Measurements from ENCODE around the gene BCAR1. TPM values are rescaled to one million over a fixed set of nuclear protein-coding genes. Genes with fewer than 3 reads are reported as not detected.

BCAR1 gene
- total RNA-seq = 0.44 and 0.59 TPM in 2 replicates

- intact Hi-C loops (cut with micrococcal nuclease) = no loop called here
- H3K27me3 Mint-ChIP-seq (ENCODE audit: low read depth) = peaks cover 56% of the 10 kb centered on the region
- no peak for DNase-seq (ENCODE audit: low spot score)
- no peaks in the 10 kb centered on the region for H3K4me1 Mint-ChIP-seq (ENCODE audit: low read depth)
- no peak within 1 kb of the TSS for H3K27ac Mint-ChIP-seq
- H3K36me3 Mint-ChIP-seq (ENCODE audit: low read depth) = no peaks in the 10 kb centered on the region
- no peak within 1 kb of the TSS for H3K4me3 Mint-ChIP-seq (ENCODE audit: low read depth)
- no peaks in the 10 kb centered on the region for H3K9me3 Mint-ChIP-seq
Observed at GRCh38 chr16:75251280-75252048, at the start of gene BCAR1. Gene BCAR1 (minus strand): TSS chr16:75251624. CDS start chr16:75251482, 142 bp downstream.

DNA sequence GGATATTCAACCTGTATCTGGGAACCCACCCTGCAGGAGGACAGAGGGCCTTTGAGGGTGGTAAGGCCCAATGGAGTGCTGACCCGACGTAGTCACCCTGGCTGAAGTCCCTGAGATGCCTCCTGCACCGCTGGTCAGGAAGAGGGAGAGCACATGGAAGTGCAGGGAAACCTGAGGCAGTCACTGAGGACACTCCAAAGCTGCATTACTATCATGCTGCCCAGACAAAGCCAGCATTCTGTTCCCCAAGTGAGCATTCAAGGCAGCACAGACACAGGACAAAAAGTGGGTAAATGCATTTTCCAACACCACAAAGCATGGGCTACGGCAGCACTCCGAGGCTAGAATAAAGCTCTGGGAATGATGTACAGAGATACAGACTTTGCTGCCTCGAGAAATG is 46.8 kb upstream of the BCAR1 start:
- Mint-ChIP-seq H3K9me3 (no peaks in the 10 kb centered on the region), H3K27me3 (ENCODE audit: low read depth) (no peaks in the 10 kb centered on the region), H3K36me3 (ENCODE audit: low read depth) (peaks cover 53% of the 10 kb centered on the region), H3K4me3 (ENCODE audit: low read depth) (no peak overlapping the region), H3K4me1 (ENCODE audit: low read depth) (no peaks in the 10 kb centered on the region), H3K27ac (no peak overlapping the region)
- intact Hi-C loops (cut with micrococcal nuclease) = no loop called here
- DNase-seq (ENCODE audit: low spot score) = no peak

- Mint-ChIP-seq H3K27ac (no peak overlapping the region), H3K36me3 (ENCODE audit: low read depth) (peaks cover 59% of the 10 kb centered on the region), H3K27me3 (ENCODE audit: low read depth) (no peaks in the 10 kb centered on the region), H3K4me1 (ENCODE audit: low read depth) (no peaks in the 10 kb centered on the region), H3K9me3 (no peaks in the 10 kb centered on the region), H3K4me3 (ENCODE audit: low read depth) (no peak overlapping the region)
- DNase-seq (ENCODE audit: low spot score) = no peak
- intact Hi-C loops (cut with micrococcal nuclease) = no loop called here
Observed at GRCh38 chr16:75296606-75297005, 45.2 kb upstream of the BCAR1 start.

DNA sequence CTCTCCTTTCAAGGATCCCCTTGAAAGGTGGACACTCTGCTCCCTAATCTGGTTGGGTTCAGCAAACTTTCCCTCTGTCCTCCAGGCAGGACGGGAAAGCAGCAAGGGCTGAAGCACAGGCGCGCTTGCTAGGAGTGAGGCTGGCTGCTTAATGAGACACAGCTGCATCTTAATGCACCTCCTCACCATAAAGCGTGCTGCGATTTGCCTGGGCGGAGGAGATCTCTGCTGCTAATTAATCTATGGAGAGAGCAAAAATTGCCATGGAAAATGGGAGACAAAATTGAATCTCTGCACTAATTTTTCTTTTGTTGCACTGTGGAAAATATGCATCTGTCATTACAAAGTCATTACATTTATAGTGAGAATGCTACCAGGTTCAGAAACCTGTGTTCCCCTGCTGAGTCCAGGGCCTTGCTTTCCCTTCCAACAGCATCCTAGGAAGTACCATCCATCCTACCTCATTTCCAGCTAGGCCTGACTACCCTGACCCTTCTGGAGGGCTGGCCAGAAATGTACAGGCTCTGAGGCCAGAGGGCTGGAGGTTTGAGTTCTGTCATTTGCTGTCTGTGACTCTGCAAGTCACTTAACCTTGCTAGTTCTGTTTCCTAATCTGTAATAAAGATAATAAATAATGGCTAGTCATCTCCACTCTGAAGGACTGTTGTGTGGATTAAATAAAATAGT is 43.5 kb upstream of the BCAR1 start:
- Mint-ChIP-seq H3K9me3 (no peaks in the 10 kb centered on the region), H3K27me3 (ENCODE audit: low read depth) (peaks cover 5% of the 10 kb centered on the region), H3K4me1 (ENCODE audit: low read depth) (no peaks in the 10 kb centered on the region), H3K36me3 (ENCODE audit: low read depth) (peaks cover 51% of the 10 kb centered on the region), H3K4me3 (ENCODE audit: low read depth) (no peak overlapping the region), H3K27ac (no peak overlapping the region)
- intact Hi-C loops (cut with micrococcal nuclease) = no loop called here
- no peak for DNase-seq (ENCODE audit: low spot score)

- peaks cover 5% of the 10 kb centered on the region for H3K27me3 Mint-ChIP-seq (ENCODE audit: low read depth)
- peaks cover 3% of the 10 kb centered on the region for H3K4me1 Mint-ChIP-seq (ENCODE audit: low read depth)
- H3K4me3 Mint-ChIP-seq (ENCODE audit: low read depth) = no peak overlapping the region
- intact Hi-C loops (cut with micrococcal nuclease) = no loop called here
- peaks cover 46% of the 10 kb centered on the region for H3K36me3 Mint-ChIP-seq (ENCODE audit: low read depth)
- no peak for DNase-seq (ENCODE audit: low spot score)
- H3K27ac Mint-ChIP-seq = no peak overlapping the region
- H3K9me3 Mint-ChIP-seq = no peaks in the 10 kb centered on the region
Observed at GRCh38 chr16:75293772-75294171, 42.3 kb upstream of the BCAR1 start.

DNA sequence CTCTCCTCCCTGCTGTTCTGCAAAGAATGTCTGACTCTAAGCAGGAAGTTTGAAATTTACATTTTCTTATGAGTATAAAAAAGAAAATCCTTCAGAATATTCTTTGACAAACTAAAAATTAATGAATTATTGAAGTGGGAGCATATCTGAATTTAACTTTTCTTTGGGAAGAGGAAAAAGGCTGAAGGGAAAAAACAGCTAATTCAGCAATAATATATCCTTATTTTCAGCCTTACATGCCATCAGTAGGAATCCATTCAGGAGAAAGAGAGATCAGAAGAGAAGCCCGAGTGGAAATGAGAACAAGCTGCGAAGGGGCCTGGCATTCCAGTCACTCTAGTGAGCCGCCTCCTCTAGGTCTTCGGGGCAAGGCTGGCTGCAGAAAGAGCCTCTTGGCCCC is 41.7 kb upstream of the BCAR1 start:
- intact Hi-C loops (cut with micrococcal nuclease) = no loop called here
- Mint-ChIP-seq H3K27ac (no peak overlapping the region), H3K27me3 (ENCODE audit: low read depth) (peaks cover 8% of the 10 kb centered on the region), H3K9me3 (no peaks in the 10 kb centered on the region), H3K4me1 (ENCODE audit: low read depth) (peaks cover 9% of the 10 kb centered on the region), H3K4me3 (ENCODE audit: low read depth) (no peak overlapping the region), H3K36me3 (ENCODE audit: low read depth) (peaks cover 50% of the 10 kb centered on the region)
- DNase-seq (ENCODE audit: low spot score) = no peak

GRCh38 chr16:75292691-75293090 is 41.3 kb upstream of the BCAR1 start:
- Mint-ChIP-seq H3K36me3 (ENCODE audit: low read depth) (peaks cover 46% of the 10 kb centered on the region), H3K9me3 (no peaks in the 10 kb centered on the region), H3K27me3 (ENCODE audit: low read depth) (peaks cover 8% of the 10 kb centered on the region), H3K4me3 (ENCODE audit: low read depth) (no peak overlapping the region), H3K4me1 (ENCODE audit: low read depth) (peaks cover 10% of the 10 kb centered on the region), H3K27ac (no peak overlapping the region)
- intact Hi-C loops (cut with micrococcal nuclease) = no loop called here
- DNase-seq (ENCODE audit: low spot score) = no peak

DNA sequence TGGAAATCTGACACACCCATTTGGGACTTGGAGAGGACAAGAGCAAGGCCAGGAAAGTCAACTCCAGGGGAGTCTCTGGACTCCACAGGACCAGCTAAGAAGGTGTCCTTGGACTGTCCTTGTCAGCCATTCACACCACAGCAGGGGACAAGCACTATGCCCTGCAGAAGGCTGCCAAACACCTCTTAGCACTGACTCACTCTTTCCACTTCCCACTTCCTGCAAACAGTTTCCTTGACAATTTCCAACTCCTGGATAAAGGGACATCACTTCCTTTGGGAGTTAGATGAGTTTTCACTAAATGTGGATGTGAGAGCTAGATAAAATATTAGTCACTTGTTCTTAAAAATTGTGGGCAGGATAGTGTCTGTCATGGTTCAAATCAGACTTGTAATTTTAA is 37.8 kb upstream of the BCAR1 start:
- H3K4me3 Mint-ChIP-seq (ENCODE audit: low read depth) = no peak overlapping the region
- H3K4me1 Mint-ChIP-seq (ENCODE audit: low read depth) = peaks cover 10% of the 10 kb centered on the region
- H3K9me3 Mint-ChIP-seq = no peaks in the 10 kb centered on the region
- DNase-seq (ENCODE audit: low spot score) = no peak
- H3K27ac Mint-ChIP-seq = no peak overlapping the region
- H3K27me3 Mint-ChIP-seq (ENCODE audit: low read depth) = peaks cover 12% of the 10 kb centered on the region
- intact Hi-C loops (cut with micrococcal nuclease) = no loop called here
- H3K36me3 Mint-ChIP-seq (ENCODE audit: low read depth) = peaks cover 37% of the 10 kb centered on the region

- Mint-ChIP-seq H3K4me3 (ENCODE audit: low read depth) (no peak overlapping the region), H3K36me3 (ENCODE audit: low read depth) (peaks cover 33% of the 10 kb centered on the region), H3K27ac (peak overlapping the region; percentile 13), H3K9me3 (no peaks in the 10 kb centered on the region), H3K4me1 (ENCODE audit: low read depth) (peaks cover 10% of the 10 kb centered on the region), H3K27me3 (ENCODE audit: low read depth) (peaks cover 14% of the 10 kb centered on the region)
- DNase-seq (ENCODE audit: low spot score) = peak; percentile 57
- intact Hi-C loops (cut with micrococcal nuclease) = no loop called here
Observed at GRCh38 chr16:75288596-75289120, 37.2 kb upstream of the BCAR1 start.

GRCh38 chr16:75288181-75288580 is 36.8 kb upstream of the BCAR1 start:
- Mint-ChIP-seq H3K27ac (no peak overlapping the region), H3K27me3 (ENCODE audit: low read depth) (peaks cover 14% of the 10 kb centered on the region), H3K4me3 (ENCODE audit: low read depth) (no peak overlapping the region), H3K36me3 (ENCODE audit: low read depth) (peaks cover 30% of the 10 kb centered on the region), H3K4me1 (ENCODE audit: low read depth) (peaks cover 10% of the 10 kb centered on the region), H3K9me3 (no peaks in the 10 kb centered on the region)
- intact Hi-C loops (cut with micrococcal nuclease) = no loop called here
- DNase-seq (ENCODE audit: low spot score) = no peak

DNA sequence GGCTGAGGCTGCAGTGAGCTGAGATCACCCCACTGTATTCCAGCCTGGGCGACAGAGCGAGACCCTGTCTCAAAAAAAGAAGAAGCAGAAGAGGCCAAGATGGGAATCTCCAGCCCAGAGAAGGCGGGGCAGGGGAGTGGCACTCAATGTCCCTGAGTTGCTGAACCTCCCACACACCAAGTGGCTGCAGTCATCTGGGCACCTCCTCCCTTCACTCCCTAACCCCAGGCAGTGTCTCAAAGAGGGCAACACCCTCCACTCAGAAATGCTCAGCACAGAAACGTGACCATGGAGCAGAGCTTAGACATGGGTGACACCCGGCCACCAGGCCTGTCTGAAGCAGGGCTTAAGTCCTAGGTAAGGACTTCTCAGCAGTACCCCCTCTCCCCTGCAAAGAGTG is 36.3 kb upstream of the BCAR1 start:
- Mint-ChIP-seq H3K36me3 (ENCODE audit: low read depth) (peaks cover 25% of the 10 kb centered on the region), H3K9me3 (no peaks in the 10 kb centered on the region), H3K27me3 (ENCODE audit: low read depth) (peaks cover 14% of the 10 kb centered on the region), H3K4me3 (ENCODE audit: low read depth) (no peak overlapping the region), H3K27ac (no peak overlapping the region), H3K4me1 (ENCODE audit: low read depth) (peaks cover 10% of the 10 kb centered on the region)
- intact Hi-C loops (cut with micrococcal nuclease) = no loop called here
- no peak for DNase-seq (ENCODE audit: low spot score)

DNA sequence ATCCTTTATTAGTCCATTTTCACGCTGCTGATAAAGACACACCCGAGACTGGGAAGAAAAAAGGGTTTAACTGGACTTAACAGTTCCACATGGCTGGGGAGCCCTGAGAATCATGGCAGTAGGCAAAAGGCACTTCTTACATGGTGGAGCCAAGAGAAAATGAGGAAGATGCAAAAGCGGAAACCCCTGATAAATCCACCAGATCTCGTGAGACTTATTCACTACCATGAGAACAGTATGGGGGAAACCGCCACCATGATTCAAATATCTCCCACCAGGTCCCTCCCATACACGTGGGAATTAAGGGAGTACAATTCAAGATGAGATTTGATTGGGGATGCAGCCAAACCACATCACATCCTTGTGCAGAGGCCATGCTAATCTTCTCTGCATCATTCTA is 35.0 kb upstream of the BCAR1 start:
- DNase-seq (ENCODE audit: low spot score) = no peak
- H3K9me3 Mint-ChIP-seq = no peaks in the 10 kb centered on the region
- no peak overlapping the region for H3K4me3 Mint-ChIP-seq (ENCODE audit: low read depth)
- no peak overlapping the region for H3K27ac Mint-ChIP-seq
- peaks cover 16% of the 10 kb centered on the region for H3K36me3 Mint-ChIP-seq (ENCODE audit: low read depth)
- H3K27me3 Mint-ChIP-seq (ENCODE audit: low read depth) = peaks cover 13% of the 10 kb centered on the region
- intact Hi-C loops (cut with micrococcal nuclease) = no loop called here
- H3K4me1 Mint-ChIP-seq (ENCODE audit: low read depth) = peaks cover 10% of the 10 kb centered on the region
